Fibroblast of pulmonary artery (primary cell): Measurements from ENCODE around the gene TANGO2.

Experiments used
- DNase-seq: peaks from one replicate; pipeline ENCODE4 v3.0.0-alpha.2; 2010; ENCODE audit warnings: low read depth
- H3K4me3 ChIP-seq: replicated peaks from 2 replicates; pipeline ENCODE4 v1.5.1; 2011; ENCODE audit warnings: low read depth, mild to moderate bottlenecking, control low read depth, low read length, moderate library complexity
- TF ChIP-seq, protein P1 (sequence below): IDR thresholded peaks from 2 replicates; pipeline ENCODE4 v1.5.1; 2011; ENCODE audit warnings: mild to moderate bottlenecking, control low read depth, low read length, inconsistent platforms; ENCODE audit errors: missing control alignments

TANGO2 gene

DNA sequence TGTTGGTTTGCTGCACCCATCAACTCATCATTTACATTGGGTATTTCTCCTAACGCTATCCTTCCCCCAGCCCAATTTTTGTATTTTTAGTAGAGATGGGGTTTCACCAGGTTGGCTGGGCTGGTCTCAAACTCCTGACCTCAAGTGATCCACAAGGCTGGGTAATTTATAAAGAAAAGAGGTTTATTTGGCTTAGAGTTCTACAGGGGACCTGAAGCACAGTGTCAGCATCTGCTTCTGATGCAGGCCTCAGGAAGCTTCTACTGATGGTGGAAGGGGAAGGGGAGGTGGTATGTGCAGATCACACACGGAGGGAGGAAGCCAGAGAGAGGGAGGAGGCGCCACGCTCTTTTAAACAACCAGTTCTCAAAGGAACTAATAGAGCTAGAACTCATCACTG lies 25.8 kb downstream of the TANGO2 start:
- TF ChIP-seq, protein P1, sequence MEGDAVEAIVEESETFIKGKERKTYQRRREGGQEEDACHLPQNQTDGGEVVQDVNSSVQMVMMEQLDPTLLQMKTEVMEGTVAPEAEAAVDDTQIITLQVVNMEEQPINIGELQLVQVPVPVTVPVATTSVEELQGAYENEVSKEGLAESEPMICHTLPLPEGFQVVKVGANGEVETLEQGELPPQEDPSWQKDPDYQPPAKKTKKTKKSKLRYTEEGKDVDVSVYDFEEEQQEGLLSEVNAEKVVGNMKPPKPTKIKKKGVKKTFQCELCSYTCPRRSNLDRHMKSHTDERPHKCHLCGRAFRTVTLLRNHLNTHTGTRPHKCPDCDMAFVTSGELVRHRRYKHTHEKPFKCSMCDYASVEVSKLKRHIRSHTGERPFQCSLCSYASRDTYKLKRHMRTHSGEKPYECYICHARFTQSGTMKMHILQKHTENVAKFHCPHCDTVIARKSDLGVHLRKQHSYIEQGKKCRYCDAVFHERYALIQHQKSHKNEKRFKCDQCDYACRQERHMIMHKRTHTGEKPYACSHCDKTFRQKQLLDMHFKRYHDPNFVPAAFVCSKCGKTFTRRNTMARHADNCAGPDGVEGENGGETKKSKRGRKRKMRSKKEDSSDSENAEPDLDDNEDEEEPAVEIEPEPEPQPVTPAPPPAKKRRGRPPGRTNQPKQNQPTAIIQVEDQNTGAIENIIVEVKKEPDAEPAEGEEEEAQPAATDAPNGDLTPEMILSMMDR, result no peak
- no peak for DNase-seq
- no peak overlapping the region for H3K4me3 ChIP-seq

DNA sequence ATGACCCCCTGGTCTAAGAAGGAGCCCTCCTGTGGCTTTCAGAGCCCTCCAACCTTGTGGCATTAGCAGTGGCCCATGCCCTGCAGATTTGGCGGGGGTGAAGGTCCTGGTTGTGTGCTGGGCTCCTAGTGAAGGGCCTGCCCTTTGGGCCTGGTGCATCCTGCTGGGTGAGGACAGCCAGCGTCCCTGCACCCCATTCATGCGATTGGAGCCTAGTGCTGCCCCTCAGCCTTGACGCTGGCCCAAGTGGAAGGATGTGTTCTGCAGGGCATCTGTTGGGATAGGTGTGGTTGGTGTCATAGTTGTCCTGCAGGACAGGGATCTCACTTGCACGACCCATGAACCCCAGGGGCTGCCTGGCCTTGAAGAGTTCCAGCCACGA lies 31.0 kb downstream of the TANGO2 start:
- DNase-seq, result no peak
- TF ChIP-seq, protein P1, result no peak
- no peak overlapping the region for H3K4me3 ChIP-seq

DNA sequence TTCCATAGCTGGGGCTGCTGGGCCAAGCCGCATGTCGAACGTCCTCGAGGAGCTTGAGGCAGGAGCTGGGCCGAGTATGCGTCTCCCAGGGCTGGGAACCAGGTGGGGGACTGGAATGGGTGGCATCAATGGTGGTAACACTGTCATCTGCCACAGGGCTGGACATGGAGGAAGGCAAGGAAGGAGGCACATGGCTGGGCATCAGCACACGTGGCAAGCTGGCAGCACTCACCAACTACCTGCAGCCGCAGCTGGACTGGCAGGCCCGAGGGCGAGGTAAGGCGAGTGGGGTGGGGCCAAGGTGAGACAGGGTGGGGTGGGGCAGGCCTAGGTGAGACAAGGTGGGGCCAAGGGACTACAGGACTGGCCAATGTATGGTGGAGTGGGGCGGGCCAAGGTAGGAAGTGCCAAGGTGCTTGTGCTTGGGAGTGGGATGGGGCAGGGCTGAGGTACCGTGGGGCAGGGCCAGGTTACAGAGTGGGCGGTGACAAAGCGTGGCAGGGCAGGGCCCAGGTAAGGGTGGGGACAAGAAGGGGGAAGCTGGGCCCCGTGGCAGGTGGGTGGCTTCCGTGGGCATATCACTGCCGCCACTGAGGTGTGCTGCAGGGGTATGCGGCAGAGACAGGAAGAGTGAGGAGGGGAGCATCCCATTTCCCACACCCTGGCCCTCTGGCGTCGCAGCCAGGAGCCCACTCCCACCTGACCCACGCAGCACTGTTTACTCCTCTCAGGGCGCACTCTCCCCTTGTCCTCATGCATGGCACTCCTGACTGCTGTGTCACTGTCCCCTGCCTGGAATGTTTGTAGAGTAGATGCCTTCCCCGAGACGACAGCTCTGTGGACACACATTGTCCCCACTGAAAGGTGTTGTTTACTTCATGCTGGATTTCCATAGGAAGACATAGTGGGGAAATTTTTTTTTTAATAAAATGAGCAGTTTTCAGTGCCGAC lies 31.7 kb downstream of the TANGO2 start:
- DNase-seq, result no peak
- TF ChIP-seq, protein P1, result no peak

DNA sequence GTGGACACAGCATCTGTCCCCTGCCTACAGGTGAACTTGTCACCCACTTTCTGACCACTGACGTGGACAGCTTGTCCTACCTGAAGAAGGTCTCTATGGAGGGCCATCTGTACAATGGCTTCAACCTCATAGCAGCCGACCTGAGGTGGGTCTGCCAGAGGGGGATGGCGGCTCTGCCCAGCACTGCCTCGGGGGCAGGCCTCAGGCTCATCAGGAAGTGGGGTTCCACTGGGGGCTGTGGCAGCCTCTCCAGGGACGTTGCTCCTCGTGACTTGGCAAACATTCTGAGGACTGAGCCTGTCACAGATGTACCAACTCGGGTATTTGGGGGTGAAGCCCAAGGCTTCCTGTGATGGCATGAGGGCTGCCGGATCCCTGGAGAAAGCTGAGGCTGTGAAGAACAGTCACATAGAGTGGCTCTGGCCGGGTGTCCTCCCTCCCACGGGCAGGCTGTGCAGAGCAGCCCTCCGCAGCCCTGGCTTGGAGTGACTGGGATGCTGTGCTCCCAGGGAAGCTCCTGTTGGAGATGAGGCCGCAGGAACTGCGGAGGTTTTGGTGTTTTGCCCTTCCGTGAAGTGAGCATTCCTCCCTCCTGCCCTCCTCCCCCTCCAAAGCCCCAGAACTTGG lies 32.6 kb downstream of the TANGO2 start:
- no peak for DNase-seq
- TF ChIP-seq, protein P1, result no peak
- H3K4me3 ChIP-seq, result no peak overlapping the region

More for the DNA sequence above, 31.7 kb downstream of the TANGO2 start:
- no peak overlapping the region for H3K4me3 ChIP-seq

DNA sequence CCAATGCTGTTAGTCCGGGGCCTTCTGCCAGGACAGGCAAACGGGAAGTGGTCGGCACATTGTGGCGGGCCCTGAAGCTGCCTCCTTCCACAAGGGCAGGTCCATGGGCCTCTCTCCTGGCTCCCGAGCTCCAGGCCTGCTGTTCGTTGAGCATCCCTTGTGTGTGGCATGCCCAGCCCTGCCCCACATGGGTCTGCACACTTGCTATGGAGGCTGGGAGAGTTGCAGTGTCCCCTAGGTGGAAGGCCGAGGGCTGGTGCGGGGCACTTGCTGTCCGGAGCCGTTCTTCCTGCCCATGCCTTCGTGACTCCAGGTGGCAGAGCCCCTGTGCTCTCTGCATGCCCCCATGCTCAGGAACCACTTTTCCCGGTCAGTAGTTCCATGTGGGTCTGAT lies 33.1 kb downstream of the TANGO2 start:
- no peak for DNase-seq
- no peak overlapping the region for H3K4me3 ChIP-seq
- TF ChIP-seq, protein P1, result no peak

DNA sequence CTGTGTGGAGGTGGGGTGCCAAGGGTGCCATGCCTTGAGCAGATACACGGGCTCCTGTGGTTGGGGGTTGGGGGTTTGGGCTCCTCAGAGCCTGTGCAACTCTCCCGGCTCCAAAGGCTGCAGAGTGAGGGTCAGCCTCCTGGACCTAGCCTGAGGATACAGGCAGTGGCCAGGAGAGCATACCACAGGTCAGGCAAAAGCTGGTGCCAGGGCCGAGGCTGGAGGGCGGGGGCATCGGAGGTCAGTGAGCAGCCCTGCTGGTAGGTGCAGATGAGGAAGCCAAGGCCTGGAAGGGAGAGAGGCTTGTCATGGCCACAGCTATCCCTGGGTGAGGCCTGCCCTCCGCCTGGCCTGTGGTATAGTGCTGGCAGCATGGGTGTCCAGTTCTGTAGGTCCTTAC lies 33.6 kb downstream of the TANGO2 start:
- TF ChIP-seq, protein P1, result no peak
- no peak for DNase-seq
- H3K4me3 ChIP-seq, result no peak overlapping the region

DNA sequence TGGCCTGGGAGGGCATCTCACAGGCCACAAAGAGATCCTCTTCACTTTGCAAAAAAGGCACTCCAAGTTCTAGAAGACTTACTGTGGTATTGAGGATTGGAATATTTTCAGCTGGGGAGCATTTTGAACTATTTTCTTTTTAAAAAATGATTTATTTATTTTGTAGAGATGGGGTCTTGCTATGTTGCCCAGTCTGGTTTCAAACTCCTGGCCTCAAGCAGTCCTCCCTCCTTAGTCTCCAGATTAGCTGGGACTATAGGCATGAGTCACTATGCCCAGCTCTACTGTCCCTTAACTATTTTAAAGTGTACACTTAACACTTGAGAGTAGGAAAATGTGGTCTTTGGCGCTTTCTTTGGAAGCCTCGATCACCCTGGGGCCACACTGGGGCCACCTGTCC lies 34.2 kb downstream of the TANGO2 start:
- no peak for DNase-seq
- TF ChIP-seq, protein P1, result no peak

More for the DNA sequence above, 34.2 kb downstream of the TANGO2 start:
- H3K4me3 ChIP-seq, result no peak overlapping the region
